ENCODE results near the gene PLCD3. TPM values are rescaled to one million over a fixed set of nuclear protein-coding genes. Genes with fewer than 3 reads are reported as not detected.
A peak's percentile ranks its signal among the peaks of the same experiment; 100 is the strongest.

Gene PLCD3
- total and polyA plus RNA-seq, 2 of the 13 experiments (the other 11 are each of a cell fraction or from before 2014, with no cell fraction given) = 11.3 to 39.1 TPM

- TF ChIP-seq ZNF333 (CRISPR knock-in tag; IDR thresholded peaks at IDR 0.05; ENCODE audit: borderline replicate concordance) (peak; percentile 60; the same call in 1 of the 2 replicates), ZFP36L2 (CRISPR knock-in tag; IDR thresholded peaks at IDR 0.05) (peak; percentile 83; the same call in 1 of the 2 replicates), TARDBP (CRISPR knock-in tag; IDR thresholded peaks at IDR 0.05) (peak; percentile 87), BCLAF1 (IDR thresholded peaks at IDR 0.05) (no peak), ZNF331 (CRISPR knock-in tag; IDR thresholded peaks at IDR 0.05) (peak; percentile 31), ZNF101 (CRISPR knock-in tag; IDR thresholded peaks at IDR 0.05; ENCODE audit: borderline replicate concordance, low read depth) (no peak), ZNF232 (CRISPR knock-in tag; IDR thresholded peaks at IDR 0.05; ENCODE audit: borderline replicate concordance) (peak; percentile 97), ZNF839 (CRISPR knock-in tag; IDR thresholded peaks at IDR 0.05; ENCODE audit: borderline replicate concordance) (peak; percentile 93; the same call in 1 of the 2 replicates), ZNF773 (CRISPR knock-in tag; IDR thresholded peaks at IDR 0.05; ENCODE audit: borderline replicate concordance) (0 out of 2 replicates have a peak, but pooled peaks have one; percentile 55), HDAC6 (IDR thresholded peaks at IDR 0.05; ENCODE audit: low read depth, low read length) (no peak), RELA (CRISPR knock-in tag; IDR thresholded peaks at IDR 0.05) (peak; percentile 80; the same call in 1 of the 2 replicates), ZNF558 (CRISPR knock-in tag; IDR thresholded peaks at IDR 0.05; ENCODE audit: borderline replicate concordance) (0 out of 2 replicates have a peak, but pooled peaks have one; percentile 93), ZMYM3 (CRISPR knock-in tag; IDR thresholded peaks at IDR 0.05) (no peak), ZNF572 (CRISPR knock-in tag; IDR thresholded peaks at IDR 0.05) (no peak), MAFG (CRISPR knock-in tag; IDR thresholded peaks at IDR 0.05) (no peak), ZNF564 (CRISPR knock-in tag; IDR thresholded peaks at IDR 0.05) (peak; percentile 76; the same call in 1 of the 2 replicates), ZNF570 (CRISPR knock-in tag; IDR thresholded peaks at IDR 0.05; ENCODE audit: borderline replicate concordance) (0 out of 2 replicates have a peak, but pooled peaks have one; percentile 34), ZNF224 (CRISPR knock-in tag; IDR thresholded peaks at IDR 0.05) (no peak), PREB (CRISPR knock-in tag; IDR thresholded peaks at IDR 0.05) (peak; percentile 90; the same call in 1 of the 2 replicates), ZNF510 (CRISPR knock-in tag; IDR thresholded peaks at IDR 0.05; ENCODE audit: low read depth) (peak; percentile 97; the same call in 1 of the 2 replicates), AGO2 (optimal IDR thresholded peaks at IDR 0.05; ENCODE audit: low read depth, low read length) (peak; percentile 36), ATRX (CRISPR knock-in tag; IDR thresholded peaks at IDR 0.05; ENCODE audit: borderline replicate concordance) (peak; percentile 46; the same call in 1 of the 2 replicates), BCL6 (CRISPR knock-in tag; IDR thresholded peaks at IDR 0.05) (no peak; the same call in none of the 2 replicates), ZKSCAN1 (IDR thresholded peaks at IDR 0.05; ENCODE audit: low read length) (no peak), MAFF (IDR thresholded peaks at IDR 0.05; ENCODE audit: low read depth, low read length) (0 out of 2 replicates have a peak, but pooled peaks have one; percentile 1), ZNF543 (CRISPR knock-in tag; IDR thresholded peaks at IDR 0.05) (peak; percentile 87; the same call in 1 of the 2 replicates)
Measured at GRCh38 chr17:45060797-45061605, 71.3 kb downstream of the PLCD3 start, which contains the start of gene NMT1 (continued).
